ENCODE data around the gene UQCC2.

The UQCC2 gene

GRCh38 chr6:33709605-33710295 lies 1.8 kb downstream of the UQCC2 start:
- peaks cover 41% of the 10 kb centered on the region for H3K36me3 ChIP-seq (ENCODE audit: insufficient read depth, low read depth, low read length)
- no peaks in the 10 kb centered on the region for H3K9me3 ChIP-seq (ENCODE audit: insufficient read depth, low read depth, low read length)
- no peak overlapping the region for H3K9ac ChIP-seq (ENCODE audit: low read depth, low read length)
- peaks cover 7% of the 10 kb centered on the region for H3K4me1 ChIP-seq (ENCODE audit: insufficient read depth, low read length)
- H3K27ac ChIP-seq (ENCODE audit: low read length): no peak overlapping the region
- no peak overlapping the region for H3K4me3 ChIP-seq (ENCODE audit: low read length)
- no peaks in the 10 kb centered on the region for H3K27me3 ChIP-seq (ENCODE audit: insufficient read depth, low read length)

- H3K9me3 ChIP-seq (ENCODE audit: insufficient read depth, low read depth, low read length): no peaks in the 10 kb centered on the region
- H3K36me3 ChIP-seq (ENCODE audit: insufficient read depth, low read depth, low read length): peaks cover 41% of the 10 kb centered on the region
- no peak overlapping the region for H3K4me3 ChIP-seq (ENCODE audit: low read length)
- no peaks in the 10 kb centered on the region for H3K27me3 ChIP-seq (ENCODE audit: insufficient read depth, low read length)
- no peak overlapping the region for H3K27ac ChIP-seq (ENCODE audit: low read length)
- H3K4me1 ChIP-seq (ENCODE audit: insufficient read depth, low read length): peaks cover 7% of the 10 kb centered on the region
- H3K9ac ChIP-seq (ENCODE audit: low read depth, low read length): no peak overlapping the region
Observed at GRCh38 chr6:33708516-33709204, 2.8 kb downstream of the UQCC2 start.

- Histone ChIP-seq H3K27me3 (ENCODE audit: insufficient read depth, low read length) (no peaks in the 10 kb centered on the region), H3K4me3 (ENCODE audit: low read length) (no peak overlapping the region), H3K9me3 (ENCODE audit: insufficient read depth, low read depth, low read length) (no peaks in the 10 kb centered on the region), H3K9ac (ENCODE audit: low read depth, low read length) (no peak overlapping the region), H3K36me3 (ENCODE audit: insufficient read depth, low read depth, low read length) (peaks cover 41% of the 10 kb centered on the region), H3K27ac (ENCODE audit: low read length) (no peak overlapping the region), H3K4me1 (ENCODE audit: insufficient read depth, low read length) (peaks cover 7% of the 10 kb centered on the region)
Observed at GRCh38 chr6:33707771-33708170, 3.7 kb downstream of the UQCC2 start.

GRCh38 chr6:33705955-33706725 lies 5.4 kb downstream of the UQCC2 start:
- Histone ChIP-seq H3K27me3 (ENCODE audit: insufficient read depth, low read length) (no peaks in the 10 kb centered on the region), H3K4me1 (ENCODE audit: insufficient read depth, low read length) (peaks cover 7% of the 10 kb centered on the region), H3K4me3 (ENCODE audit: low read length) (no peak overlapping the region), H3K27ac (ENCODE audit: low read length) (no peak overlapping the region), H3K36me3 (ENCODE audit: insufficient read depth, low read depth, low read length) (peaks cover 44% of the 10 kb centered on the region), H3K9me3 (ENCODE audit: insufficient read depth, low read depth, low read length) (no peaks in the 10 kb centered on the region), H3K9ac (ENCODE audit: low read depth, low read length) (no peak overlapping the region)

- no peaks in the 10 kb centered on the region for H3K9me3 ChIP-seq (ENCODE audit: insufficient read depth, low read depth, low read length)
- H3K9ac ChIP-seq (ENCODE audit: low read depth, low read length): no peak overlapping the region
- H3K27ac ChIP-seq (ENCODE audit: low read length): no peak overlapping the region
- no peak overlapping the region for H3K4me3 ChIP-seq (ENCODE audit: low read length)
- H3K36me3 ChIP-seq (ENCODE audit: insufficient read depth, low read depth, low read length): peaks cover 45% of the 10 kb centered on the region
- H3K4me1 ChIP-seq (ENCODE audit: insufficient read depth, low read length): peaks cover 1% of the 10 kb centered on the region; the same call in 1 of the 2 replicates
- no peaks in the 10 kb centered on the region for H3K27me3 ChIP-seq (ENCODE audit: insufficient read depth, low read length)
Observed at GRCh38 chr6:33705268-33705885, 6.1 kb downstream of the UQCC2 start.

GRCh38 chr6:33704215-33705066 lies 7.1 kb downstream of the UQCC2 start:
- Histone ChIP-seq H3K27me3 (ENCODE audit: insufficient read depth, low read length) (no peaks in the 10 kb centered on the region), H3K4me1 (ENCODE audit: insufficient read depth, low read length) (no peaks in the 10 kb centered on the region), H3K27ac (ENCODE audit: low read length) (no peak overlapping the region), H3K4me3 (ENCODE audit: low read length) (no peak overlapping the region), H3K36me3 (ENCODE audit: insufficient read depth, low read depth, low read length) (peaks cover 45% of the 10 kb centered on the region), H3K9me3 (ENCODE audit: insufficient read depth, low read depth, low read length) (no peaks in the 10 kb centered on the region), H3K9ac (ENCODE audit: low read depth, low read length) (no peak overlapping the region)

GRCh38 chr6:33702345-33702977 lies 9.0 kb downstream of the UQCC2 start:
- no peak overlapping the region for H3K27ac ChIP-seq (ENCODE audit: low read length)

GRCh38 chr6:33700391-33701050 lies 11.0 kb downstream of the UQCC2 start:
- peaks cover 61% of the 10 kb centered on the region for H3K36me3 ChIP-seq (ENCODE audit: insufficient read depth, low read depth, low read length)
- no peak overlapping the region for H3K9ac ChIP-seq (ENCODE audit: low read depth, low read length)

More at GRCh38 chr6:33702345-33702977, 9.0 kb downstream of the UQCC2 start:
- Histone ChIP-seq H3K9me3 (ENCODE audit: insufficient read depth, low read depth, low read length) (no peaks in the 10 kb centered on the region), H3K36me3 (ENCODE audit: insufficient read depth, low read depth, low read length) (peaks cover 45% of the 10 kb centered on the region), H3K4me3 (ENCODE audit: low read length) (no peak overlapping the region), H3K4me1 (ENCODE audit: insufficient read depth, low read length) (no peaks in the 10 kb centered on the region), H3K9ac (ENCODE audit: low read depth, low read length) (no peak overlapping the region), H3K27me3 (ENCODE audit: insufficient read depth, low read length) (no peaks in the 10 kb centered on the region)

GRCh38 chr6:33699739-33700138 lies 11.8 kb downstream of the UQCC2 start:
- Histone ChIP-seq H3K36me3 (ENCODE audit: insufficient read depth, low read depth, low read length) (peaks cover 65% of the 10 kb centered on the region), H3K9ac (ENCODE audit: low read depth, low read length) (no peak overlapping the region), H3K4me3 (ENCODE audit: low read length) (no peak overlapping the region), H3K27ac (ENCODE audit: low read length) (no peak overlapping the region), H3K27me3 (ENCODE audit: insufficient read depth, low read length) (no peaks in the 10 kb centered on the region), H3K4me1 (ENCODE audit: insufficient read depth, low read length) (no peaks in the 10 kb centered on the region), H3K9me3 (ENCODE audit: insufficient read depth, low read depth, low read length) (no peaks in the 10 kb centered on the region)

More at GRCh38 chr6:33700391-33701050, 11.0 kb downstream of the UQCC2 start:
- Histone ChIP-seq H3K27me3 (ENCODE audit: insufficient read depth, low read length) (no peaks in the 10 kb centered on the region), H3K4me3 (ENCODE audit: low read length) (no peak overlapping the region), H3K4me1 (ENCODE audit: insufficient read depth, low read length) (no peaks in the 10 kb centered on the region), H3K9me3 (ENCODE audit: insufficient read depth, low read depth, low read length) (no peaks in the 10 kb centered on the region), H3K27ac (ENCODE audit: low read length) (no peak overlapping the region)

GRCh38 chr6:33699131-33699530 lies 12.4 kb downstream of the UQCC2 start:
- Histone ChIP-seq H3K9me3 (ENCODE audit: insufficient read depth, low read depth, low read length) (no peaks in the 10 kb centered on the region), H3K27me3 (ENCODE audit: insufficient read depth, low read length) (no peaks in the 10 kb centered on the region), H3K4me3 (ENCODE audit: low read length) (no peak overlapping the region), H3K4me1 (ENCODE audit: insufficient read depth, low read length) (no peaks in the 10 kb centered on the region), H3K9ac (ENCODE audit: low read depth, low read length) (no peak overlapping the region), H3K36me3 (ENCODE audit: insufficient read depth, low read depth, low read length) (peaks cover 71% of the 10 kb centered on the region), H3K27ac (ENCODE audit: low read length) (no peak overlapping the region)

Measured in iPS-20b (cell line).